PC-3 (cell line): ENCODE results near the gene MIS18BP1.

Source experiments
- EZH2 ChIP-seq: fragments of 300-600 bp; sonication (generic); IDR thresholded peaks from one replicate; pipeline ENCODE4 v1.6.1; 2017; ENCODE audit warnings: antibody characterized with exemption, mild to moderate bottlenecking, low read length; ENCODE audit not compliant: unreplicated experiment
- TF ChIP-seq, protein P1 (sequence below): fragments of 300-600 bp; sonication (generic); conservative IDR thresholded peaks from 2 replicates; pipeline ENCODE4 v1.5.1; 2017; ENCODE audit warnings: antibody characterized with exemption, low read depth, mild to moderate bottlenecking, low read length

DNA sequence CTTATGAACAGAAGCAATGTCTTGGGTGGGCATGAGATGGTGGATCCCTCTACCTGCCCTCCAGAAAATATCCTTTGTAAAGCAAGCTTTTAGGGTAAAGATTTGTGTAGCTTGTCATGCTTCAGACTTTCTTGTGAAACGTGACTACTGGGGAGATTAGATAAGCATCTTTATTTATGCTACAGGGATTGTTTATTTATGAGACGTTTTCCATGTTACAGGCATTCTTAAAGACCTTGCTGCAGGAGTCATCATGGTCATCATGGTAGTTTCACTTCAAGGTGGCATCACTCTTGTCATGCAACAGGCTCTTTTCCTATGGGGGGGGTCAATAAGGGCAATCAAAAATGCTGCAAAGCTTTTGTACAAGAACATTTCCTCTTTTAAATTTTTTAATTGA is 8.2 kb upstream of the MIS18BP1 start:
- TF ChIP-seq, protein P1, sequence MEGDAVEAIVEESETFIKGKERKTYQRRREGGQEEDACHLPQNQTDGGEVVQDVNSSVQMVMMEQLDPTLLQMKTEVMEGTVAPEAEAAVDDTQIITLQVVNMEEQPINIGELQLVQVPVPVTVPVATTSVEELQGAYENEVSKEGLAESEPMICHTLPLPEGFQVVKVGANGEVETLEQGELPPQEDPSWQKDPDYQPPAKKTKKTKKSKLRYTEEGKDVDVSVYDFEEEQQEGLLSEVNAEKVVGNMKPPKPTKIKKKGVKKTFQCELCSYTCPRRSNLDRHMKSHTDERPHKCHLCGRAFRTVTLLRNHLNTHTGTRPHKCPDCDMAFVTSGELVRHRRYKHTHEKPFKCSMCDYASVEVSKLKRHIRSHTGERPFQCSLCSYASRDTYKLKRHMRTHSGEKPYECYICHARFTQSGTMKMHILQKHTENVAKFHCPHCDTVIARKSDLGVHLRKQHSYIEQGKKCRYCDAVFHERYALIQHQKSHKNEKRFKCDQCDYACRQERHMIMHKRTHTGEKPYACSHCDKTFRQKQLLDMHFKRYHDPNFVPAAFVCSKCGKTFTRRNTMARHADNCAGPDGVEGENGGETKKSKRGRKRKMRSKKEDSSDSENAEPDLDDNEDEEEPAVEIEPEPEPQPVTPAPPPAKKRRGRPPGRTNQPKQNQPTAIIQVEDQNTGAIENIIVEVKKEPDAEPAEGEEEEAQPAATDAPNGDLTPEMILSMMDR = no peak
- TF ChIP-seq EZH2 = no peak
